ENCODE measurements around the gene MCCC2.
"Not testable (repeated sequence)": the region's sequence is repeated elsewhere in the genome, so short reads cannot be mapped to it uniquely, and the experiment has no call there.

MCCC2 gene

DNA sequence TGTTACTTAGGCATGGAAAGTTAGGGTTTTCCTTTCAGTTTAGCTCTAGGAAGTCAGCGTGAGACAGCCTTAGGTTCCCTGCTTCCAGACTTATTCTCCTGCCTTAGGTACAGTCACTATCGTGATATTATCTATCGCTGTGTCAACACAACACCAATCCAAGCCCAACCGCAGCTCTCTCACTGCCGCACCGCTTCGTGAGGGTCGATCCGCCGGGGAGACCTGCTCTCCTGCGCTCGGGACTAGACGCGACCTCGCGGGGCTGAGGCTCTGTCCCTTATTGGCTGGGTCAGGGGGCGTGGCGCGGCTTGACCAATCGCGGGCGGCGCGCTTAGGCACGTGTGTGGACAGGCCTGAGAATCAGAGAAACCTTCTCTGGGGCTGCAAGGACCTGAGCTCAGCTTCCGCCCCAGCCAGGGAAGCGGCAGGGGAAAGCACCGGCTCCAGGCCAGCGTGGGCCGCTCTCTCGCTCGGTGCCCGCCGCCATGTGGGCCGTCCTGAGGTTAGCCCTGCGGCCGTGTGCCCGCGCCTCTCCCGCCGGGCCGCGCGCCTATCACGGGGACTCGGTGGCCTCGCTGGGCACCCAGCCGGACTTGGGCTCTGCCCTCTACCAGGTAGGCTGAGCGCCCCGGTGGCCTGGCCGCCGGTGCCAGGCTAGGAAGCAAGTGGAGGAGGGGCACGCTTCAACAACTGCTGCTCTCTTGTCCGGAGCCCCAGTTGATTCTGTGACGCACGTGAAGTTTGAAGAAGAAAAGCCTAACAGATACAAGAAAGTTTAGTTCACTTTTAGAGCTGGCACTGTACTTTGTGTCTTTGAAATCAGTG is at the start of gene MCCC2:
MCCC2 (plus strand) TSS at position 400 of the 825 bp plus-strand sequence; CDS start at position 486, 86 bp downstream.
- DNase-seq = peak; percentile 92 to 95 (median 93)

DNA sequence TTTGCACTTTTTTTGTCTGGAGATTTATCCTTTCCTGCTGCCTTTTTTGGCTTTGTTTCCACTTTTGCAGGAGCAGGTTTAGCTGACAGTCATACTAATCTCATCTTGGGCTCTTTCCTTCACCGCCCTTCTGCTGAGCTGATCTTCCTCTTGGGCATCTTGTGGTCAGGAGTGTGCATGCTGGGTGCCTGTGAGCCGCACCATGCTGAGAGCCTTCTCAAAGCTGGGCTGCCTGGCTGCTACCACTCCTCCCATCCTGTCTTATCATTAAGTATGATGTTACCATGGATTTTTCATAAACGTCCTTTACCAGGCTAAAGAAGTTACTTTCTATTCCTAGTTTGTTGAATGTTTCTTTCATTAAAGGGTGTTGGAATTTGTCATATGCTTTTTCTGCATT is 49.5 kb upstream of the MCCC2 start:
- DNase-seq = no peak

DNA sequence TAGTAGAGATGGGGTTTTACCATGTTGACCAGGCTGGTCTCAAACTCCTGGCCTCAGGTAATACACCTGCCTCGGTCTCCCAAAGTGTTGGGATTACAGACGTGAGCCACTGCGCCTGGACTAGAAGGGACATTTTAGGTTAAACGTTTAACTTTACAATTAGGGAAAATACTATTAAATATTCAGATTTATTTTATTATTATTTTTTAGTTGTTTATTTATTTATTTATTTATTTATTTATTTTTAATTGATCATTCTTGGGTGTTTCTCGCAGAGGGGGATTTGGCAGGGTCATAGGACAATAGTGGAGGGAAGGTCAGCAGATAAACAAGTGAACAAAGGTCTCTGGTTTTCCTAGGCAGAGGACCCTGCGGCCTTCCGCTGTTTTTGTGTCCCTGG is 36.3 kb upstream of the MCCC2 start:
- DNase-seq = not testable (repeated sequence)

DNA sequence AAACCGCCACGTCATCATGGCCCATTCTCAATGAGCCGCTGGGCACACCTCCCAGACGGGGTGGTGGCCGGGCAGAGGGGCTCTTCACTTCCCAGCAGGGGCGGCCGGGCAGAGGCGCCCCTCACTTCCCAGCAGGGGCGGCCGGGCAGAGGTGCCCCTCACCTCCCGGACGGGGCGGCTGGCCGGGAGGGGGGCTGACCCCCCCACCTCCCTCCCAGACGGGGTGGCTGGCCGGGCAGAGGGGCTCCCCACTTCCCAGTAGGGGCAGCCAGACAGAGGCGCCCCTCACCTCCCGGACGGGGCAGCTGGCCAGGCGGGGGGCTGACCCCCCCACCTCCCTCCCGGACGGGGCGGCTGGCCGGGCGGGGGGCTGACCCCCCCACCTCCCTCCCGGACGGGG is 35.6 kb upstream of the MCCC2 start:
- not testable (repeated sequence) for DNase-seq

DNA sequence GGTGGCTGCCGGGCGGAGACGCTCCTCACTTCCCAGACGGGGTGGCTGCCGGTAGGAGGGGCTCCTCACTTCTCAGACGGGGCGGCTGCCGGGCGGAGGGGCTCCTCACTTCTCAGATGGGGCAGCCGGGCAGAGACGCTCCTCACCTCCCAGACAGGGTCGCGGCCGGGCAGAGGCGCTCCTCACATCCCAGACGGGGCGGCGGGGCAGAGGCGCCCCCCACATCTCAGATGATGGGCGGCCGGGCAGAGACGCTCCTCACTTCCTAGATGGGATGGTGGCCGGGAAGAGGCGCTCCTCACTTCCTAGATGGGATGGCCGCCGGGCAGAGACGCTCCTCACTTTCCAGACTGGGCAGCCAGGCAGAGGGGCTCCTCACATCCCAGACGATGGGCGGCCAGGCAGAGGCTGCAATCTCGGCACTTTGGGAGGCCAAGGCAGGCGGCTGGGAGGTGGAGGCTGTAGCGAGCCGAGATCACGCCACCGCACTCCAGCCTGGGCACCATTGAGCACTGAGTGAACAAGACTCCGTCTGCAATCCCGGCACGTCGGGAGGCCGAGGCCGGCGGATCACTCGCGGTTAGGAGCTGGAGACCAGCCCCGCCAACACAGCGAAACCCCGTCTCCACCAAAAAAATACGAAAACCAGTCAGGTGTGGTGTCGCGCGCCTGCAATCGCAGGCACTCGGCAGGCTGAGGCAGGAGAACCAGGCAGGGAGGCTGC is 35.0 kb upstream of the MCCC2 start:
- not testable (repeated sequence) for DNase-seq

DNA sequence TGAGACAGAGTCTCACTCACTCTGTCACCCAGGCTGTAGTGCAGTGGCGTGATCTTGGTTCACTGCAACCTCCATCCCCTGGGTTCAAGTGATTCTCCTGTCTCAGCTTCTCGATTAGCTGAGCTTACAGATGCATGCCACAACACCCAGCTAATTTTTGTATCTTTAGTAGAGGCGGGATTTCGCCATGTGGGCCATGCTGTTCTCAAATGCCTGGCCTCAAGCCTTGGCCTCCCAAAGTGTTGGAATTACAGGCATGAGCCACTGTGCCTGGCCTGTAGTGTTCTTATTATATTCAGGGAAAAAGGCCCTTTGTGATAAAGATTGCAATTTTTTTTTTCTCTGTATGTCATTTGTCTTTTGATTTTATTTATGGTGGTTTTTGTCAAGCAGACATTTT is 24.0 kb upstream of the MCCC2 start:
- no peak for DNase-seq

DNA sequence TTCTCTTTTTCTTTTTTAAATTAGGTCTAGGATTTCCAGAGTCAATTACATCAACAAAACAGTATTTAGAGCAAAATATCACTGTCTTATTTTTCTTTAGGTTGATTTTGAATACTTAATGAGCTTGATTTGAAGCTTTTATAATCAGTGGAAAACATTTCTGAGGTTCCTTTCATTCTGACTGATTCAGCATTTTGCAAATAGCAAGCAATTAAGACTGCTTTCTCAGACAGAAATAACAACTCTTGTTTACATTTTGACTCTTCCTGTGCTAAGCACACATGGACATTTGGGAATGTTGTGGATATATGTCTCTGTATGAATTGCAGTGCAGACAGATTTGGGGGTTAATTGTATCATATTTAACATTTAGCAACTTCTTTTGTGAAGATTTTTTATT is 22.2 kb upstream of the MCCC2 start:
- no peak for DNase-seq

DNA sequence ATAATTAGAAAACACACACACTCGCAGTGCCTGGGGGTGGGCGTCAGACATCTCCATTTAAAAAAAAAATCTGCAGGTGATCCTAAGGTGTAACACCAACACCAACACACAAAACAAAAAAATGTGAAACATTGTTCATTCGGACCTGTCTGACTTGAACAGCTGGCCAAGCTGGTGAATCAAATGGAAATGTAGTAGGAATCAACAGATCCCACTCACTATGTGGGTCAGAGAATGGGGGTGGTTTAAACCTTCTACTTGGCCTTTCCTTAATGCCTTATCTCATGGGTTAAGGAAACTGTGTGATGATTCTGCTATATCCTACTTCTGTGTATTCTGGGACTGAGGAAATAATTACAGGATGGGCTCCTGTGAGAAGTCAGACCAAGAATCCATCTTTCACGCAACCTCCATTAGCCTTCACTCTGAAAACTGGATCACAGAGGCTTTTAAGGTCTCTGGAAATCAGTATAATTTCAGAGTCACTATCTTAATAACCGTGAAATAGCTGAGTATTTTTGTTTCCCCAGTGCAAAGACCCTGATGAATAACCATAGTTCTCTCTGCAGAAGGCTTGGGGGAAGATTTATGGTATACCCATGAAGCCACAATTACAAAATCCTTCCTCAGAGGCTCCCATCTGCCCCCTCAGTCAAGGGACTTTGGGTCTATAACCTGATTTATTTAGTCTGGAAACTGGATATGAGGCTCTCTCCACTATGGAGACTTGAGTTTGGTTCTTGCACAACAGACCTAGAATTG is 17.2 kb upstream of the MCCC2 start:
- no peak for DNase-seq

DNA sequence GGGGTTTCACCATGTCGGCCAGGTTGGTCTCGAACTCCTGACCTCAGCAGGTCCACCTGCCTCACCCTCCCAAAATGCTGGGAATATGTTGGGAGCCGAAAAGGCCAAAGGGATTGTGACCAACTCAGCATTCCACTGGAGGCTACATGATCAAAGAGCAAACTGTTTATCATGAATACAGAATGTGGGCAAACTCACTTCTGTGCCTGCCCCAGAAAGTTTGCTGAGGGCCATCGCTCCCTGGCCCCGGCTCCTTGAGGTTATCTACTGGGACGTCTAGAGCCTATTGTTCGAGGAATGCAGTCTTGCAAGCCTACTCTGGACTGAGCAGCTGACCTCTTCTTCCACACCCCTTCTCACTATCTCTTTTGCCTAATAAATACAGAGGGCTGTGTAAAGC is 15.3 kb upstream of the MCCC2 start:
- DNase-seq = not testable (repeated sequence)

DNA sequence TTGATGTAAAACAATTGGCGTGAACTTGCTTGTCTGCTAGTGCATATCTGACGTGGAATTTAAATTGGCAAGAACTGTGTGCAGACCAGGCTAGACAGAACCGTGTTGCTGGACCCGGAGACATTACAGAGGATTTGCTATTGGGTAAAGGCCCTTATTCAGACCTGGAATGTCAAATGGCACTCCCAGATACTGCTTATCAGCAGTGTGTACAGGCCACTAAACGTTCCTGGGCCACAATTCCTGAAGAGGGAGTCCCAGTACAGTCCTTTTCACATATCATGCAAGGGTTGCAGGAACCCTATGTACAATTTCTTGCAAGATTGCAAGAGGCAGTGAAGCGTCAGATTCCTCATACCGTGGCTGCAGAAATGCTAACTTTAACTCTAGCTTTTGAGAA is 13.5 kb upstream of the MCCC2 start:
- no peak for DNase-seq

DNA sequence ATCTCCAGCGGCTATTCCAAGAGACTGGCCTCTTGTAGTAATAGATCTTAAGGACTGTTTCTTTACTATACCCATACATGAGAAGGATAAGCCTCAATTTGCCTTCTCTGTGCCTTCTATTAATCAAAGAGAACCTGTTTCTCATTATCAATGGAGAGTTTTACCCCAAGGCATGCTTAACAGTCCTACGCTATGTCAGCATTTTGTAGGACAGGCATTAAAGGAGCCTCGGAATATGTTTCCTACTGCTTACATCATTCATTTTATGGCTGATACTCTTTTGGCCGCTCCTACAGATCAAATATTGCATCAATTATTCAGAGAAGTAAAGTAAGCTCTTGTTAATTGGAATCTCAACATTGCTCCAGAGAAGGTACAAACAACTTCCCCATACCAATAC is 11.6 kb upstream of the MCCC2 start:
- not testable (repeated sequence) for DNase-seq

DNA sequence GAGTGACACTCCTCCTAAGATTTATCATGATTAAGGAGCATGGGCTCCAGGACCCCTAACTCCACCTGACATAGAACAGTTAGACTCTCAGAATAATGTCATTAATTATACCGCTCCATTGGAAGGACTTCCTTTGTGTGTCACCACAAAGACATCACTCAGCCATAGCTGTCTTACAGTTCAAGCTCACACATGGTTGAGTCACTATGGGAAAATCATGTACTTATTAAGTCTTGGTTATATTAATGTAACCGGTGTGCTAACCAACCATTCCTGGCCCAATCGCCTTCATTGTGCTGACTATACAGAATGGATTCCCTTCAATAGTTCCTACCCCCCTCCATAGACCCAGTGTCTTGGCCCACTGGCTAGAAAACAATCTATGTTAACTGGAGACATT is 10.9 kb upstream of the MCCC2 start:
- DNase-seq = no peak

DNA sequence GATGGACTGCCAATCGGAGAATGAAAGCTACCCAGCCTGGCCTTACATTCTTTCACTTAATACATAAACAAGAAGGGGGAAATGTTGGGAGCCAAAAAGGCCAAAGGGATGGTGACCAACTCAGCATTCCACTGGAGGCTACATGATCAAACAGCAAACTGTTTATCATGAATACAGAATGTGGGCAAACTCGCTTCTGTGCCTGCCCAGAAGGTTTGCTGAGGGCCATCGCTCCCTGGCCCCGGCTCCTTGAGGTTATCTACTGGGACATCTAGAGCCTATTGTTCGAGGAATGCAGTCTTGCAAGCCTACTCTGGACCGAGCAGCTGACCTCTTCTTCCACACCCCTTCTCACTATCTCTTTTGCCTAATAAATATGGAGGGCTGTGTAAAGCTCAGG is 9.3 kb upstream of the MCCC2 start:
- DNase-seq = not testable (repeated sequence)

DNA sequence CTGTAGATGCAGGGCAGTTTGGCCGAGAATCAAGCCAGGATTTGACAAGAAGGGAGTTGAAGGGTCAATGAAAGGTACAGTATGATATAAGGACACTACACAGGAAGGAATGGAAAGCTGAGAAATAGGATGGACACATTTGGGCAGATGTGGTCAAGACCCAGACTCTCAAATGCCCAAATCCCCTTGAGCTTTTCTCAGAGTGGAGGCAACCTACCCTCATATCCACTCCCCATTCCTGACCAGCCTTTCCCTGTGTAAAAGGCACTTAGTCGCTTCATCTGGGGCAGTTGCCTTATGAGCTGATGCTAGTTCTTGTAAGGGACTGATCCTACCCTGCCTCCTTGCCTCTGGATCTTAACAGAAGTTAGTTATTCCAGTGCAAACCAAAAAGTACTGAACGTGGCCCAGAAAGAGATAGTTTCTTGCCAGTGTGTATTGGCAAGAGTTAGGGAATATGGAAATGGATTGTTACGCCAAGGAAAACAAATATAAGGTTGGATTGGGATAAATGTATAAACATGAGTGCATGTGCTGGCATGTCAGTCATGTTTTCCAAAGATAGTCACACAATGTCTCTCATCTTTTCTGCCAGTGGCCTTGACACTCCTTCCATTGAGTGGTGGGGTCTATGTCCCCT is 4.1 kb upstream of the MCCC2 start:
- DNase-seq = no peak

DNA sequence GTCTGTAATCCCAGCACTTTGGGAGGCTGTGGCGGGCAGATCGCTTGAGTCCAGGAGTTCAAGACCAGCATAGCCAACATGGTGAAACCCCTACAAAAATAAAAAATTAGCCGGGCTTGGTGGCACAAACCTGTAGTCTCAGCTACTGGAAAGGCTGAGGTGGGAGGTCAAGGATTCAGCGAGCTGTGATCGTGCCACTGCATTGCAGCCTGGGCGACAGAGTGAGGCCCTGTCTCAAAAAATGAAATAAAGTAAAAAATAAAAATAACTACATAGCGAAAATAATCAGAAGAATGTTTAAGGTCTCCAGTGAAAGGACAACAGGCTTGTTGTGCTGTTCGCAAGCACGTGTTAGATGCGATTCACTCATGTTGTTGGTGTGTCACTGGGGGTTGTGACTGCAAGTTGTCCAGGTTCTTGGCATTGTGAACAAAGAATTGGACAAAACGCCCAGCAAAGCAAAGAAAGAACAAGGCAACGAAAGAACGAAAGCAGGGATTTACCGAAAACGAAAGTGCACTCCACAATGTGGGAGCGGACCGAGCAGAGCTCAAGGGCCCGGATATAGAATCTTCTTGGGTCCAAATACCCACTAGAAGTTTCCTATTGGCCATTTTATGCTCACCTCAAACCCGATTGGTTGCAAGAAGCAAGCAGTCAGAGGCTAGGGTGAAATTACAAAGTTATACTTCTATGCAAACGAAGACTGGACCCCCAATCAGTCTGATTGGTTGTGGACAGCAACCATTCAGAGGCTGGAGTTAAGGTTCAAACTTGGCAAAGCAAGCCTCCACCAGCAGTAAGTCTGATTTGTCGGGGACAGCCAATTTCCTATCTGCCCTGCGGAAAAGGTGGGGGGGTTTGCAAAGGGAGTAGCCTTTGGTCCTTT is 844 bp upstream of the MCCC2 start:
- no peak for DNase-seq

DNA sequence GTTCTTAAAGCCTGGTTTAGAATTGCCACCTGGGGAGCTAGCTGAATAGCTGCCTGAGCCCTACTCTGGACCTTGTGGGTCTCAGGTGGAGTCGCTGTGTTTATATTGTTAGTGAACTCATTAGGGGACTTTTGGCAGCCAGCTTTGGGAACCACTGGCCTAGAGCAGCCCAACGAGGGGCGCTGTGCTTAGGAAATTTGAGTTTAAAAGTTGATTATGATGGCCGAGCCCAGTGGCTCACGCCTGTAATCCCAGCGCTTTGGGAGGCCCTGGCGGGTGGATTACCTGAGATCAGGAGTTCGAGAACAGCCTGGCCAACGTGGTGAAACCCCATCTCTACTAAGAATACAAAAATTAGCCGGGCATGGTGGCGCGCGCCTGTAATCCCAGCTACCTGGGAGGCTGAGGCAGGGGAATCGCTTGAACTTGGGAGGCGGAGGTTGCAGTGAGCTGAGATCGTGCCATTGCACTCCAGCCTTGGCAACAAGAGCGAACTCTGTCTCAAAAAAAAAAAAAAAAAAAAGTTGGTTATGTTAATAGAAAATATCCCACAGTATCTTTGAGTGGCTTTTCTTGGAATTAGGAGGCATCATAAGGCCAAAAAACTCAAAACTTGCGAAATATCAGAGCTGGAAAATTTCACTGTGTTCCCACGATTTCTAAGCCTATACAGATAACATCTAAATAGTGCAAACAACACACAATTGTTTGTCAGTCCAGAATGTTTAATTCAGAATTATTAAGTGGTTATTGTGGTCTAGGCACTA is 809 bp downstream of the MCCC2 start:
- DNase-seq = no peak

DNA sequence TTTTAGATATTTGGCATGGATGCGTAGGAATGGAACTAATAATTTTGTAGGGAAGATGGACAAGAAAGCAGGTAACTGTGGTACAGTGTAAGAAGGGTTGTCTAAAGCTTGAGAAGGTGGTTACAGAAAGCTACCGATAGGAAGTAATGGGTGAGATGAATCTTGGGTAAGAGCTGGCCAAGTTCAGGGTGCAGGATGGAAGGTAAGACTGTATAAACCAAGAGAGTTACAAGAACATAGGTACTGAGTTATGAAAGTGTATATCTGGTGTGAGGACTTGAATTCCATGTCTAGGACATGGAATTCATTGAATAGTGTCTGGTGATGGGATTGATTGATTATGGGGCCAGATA is 1.4 kb downstream of the MCCC2 start:
- no peak for DNase-seq

DNA sequence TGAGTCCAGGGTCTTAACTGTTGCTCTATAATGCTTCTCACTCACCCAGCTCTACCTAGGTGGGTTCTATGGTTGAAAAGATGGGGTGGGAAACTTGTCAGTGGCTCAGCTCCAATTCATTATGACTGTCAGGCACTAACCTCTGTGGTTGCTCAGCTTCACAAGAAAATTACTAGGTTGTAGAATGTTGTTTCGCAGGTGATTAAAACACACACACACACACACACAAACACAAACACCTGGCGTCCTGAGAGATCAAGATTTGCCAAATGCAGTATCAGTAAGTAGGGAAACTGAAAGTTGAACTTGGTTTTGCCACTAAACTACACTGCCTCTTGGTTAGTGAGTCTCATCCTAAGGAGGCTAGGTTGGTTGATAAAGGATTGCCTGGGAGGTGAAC is 2.8 kb downstream of the MCCC2 start:
- DNase-seq = no peak

DNA sequence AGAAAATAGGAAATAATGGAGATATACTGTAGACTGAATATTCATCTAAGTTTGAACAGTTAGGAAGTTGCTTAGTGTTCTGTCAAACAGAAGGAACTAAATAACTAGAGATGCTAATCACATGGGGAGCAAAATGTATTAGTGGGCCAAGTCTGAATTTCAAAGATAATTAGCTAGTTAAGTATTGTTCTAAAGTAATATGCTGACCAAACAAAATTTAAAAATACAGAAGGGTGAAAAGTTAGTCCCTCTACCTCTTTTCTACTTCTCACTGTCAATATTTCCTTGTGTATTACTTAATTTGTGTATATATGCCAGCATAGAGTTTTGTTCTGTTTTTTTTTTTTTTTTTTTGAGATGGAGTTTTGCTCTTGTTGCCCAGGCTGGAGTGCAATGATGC is 4.0 kb downstream of the MCCC2 start:
- no peak for DNase-seq

DNA sequence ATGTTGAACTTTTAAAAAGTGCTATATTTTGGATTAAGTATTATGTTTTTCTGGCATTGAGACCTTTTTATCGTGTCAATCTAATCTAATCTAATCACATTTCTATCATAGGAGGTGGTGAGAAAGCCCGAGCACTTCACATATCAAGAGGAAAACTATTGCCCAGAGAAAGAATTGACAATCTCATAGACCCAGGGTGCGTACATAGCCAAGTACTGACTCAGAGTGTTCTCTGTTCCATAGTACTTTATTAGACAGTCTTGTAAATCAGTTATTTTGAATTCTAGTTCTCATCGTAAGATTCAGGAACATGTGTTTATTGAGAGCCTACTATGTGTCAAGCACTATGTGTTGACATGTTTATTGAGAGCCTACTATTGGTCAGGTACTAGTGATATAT is 9.0 kb downstream of the MCCC2 start:
- no peak for DNase-seq

DNA sequence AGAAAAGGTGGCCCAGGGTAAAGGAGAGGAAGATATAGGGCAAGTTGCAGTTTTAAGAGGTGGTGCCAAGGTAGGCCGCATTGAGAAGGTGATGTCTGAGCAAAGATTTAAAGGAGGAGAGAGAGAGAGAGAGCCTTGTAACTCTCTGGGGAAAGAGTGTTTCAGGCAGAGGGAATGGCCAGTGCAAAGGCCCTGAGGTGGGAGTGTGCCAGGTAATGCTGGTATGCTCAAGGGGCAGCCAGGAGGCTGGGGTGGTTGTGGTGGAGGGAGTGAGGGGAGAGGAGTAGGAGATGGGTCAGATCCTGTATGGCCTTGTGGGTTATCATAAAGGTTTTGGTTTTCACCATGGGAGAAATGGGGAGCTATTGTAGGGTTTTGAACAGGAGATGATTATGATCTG is 9.9 kb downstream of the MCCC2 start:
- no peak for DNase-seq
